SU-DHL-6 (cell line): ENCODE results near the gene SNCA.

ENCODE experiments used
- H2AFZ ChIP-seq: fragments of 200-600 bp; sonication (generic); 2 replicates; pipeline ENCODE4 v1.6.1; 2014; ENCODE audit warnings: low read depth, mild to moderate bottlenecking, moderate library complexity, mixed read lengths, antibody characterized with exemption, low read length; ENCODE audit not compliant: severe bottlenecking
- H3F3A ChIP-seq: fragments of 200-600 bp; shearing (Covaris generic); 2 replicates; pipeline ENCODE4 v1.6.0; 2016; ENCODE audit warnings: antibody characterized with exemption, mild to moderate bottlenecking; ENCODE audit not compliant: insufficient read depth
- H3K27ac ChIP-seq: fragments of 200-600 bp; sonication (generic); 2 replicates; pipeline ENCODE4 v1.5.1; 2016; ENCODE audit warnings: low read depth, mild to moderate bottlenecking, low read length, moderate library complexity, mixed read lengths
- H3K27me3 ChIP-seq: fragments of 200-600 bp; sonication (generic), shearing (Covaris generic); 2 replicates; pipeline ENCODE4 v1.6.0; 2014; ENCODE audit warnings: mild to moderate bottlenecking, low read length
- H3K36me3 ChIP-seq: fragments of 200-600 bp; sonication (generic); 2 replicates; pipeline ENCODE4 v1.6.1; 2014; ENCODE audit warnings: mild to moderate bottlenecking, low read length, mixed read lengths
- H3K4me2 ChIP-seq: fragments of 300-600, 200-600 bp; shearing (Covaris generic), sonication (generic); 2 replicates; pipeline ENCODE4 v1.6.0; 2014; ENCODE audit warnings: low read length, low read depth, mild to moderate bottlenecking; ENCODE audit not compliant: poor library complexity, severe bottlenecking
- H3K4me3 ChIP-seq: fragments of 200-600 bp; sonication (generic); 2 replicates; pipeline ENCODE4 v1.5.1; 2014; ENCODE audit warnings: antibody characterized with exemption, low read length, mild to moderate bottlenecking, mixed read lengths; ENCODE audit not compliant: insufficient read depth, poor library complexity, severe bottlenecking
- H3K79me2 ChIP-seq: fragments of 200-600 bp; sonication (generic); 2 replicates; pipeline ENCODE4 v1.6.1; 2014; ENCODE audit warnings: mild to moderate bottlenecking, low read length, moderate library complexity; ENCODE audit not compliant: insufficient read depth
- H3K9ac ChIP-seq: fragments of 200-600 bp; sonication (generic); 2 replicates; pipeline ENCODE4 v1.7.0; 2014; ENCODE audit warnings: mild to moderate bottlenecking, low read length
- H3K9me2 ChIP-seq: fragments of 200-600 bp; sonication (generic); replicated peaks from 2 replicates; pipeline ENCODE4 v1.6.1; 2014; ENCODE audit warnings: low read length; ENCODE audit not compliant: insufficient read depth
- H3K9me3 ChIP-seq: fragments of 200-600 bp; sonication (generic); 2 replicates; pipeline ENCODE4 v1.6.1; 2014; ENCODE audit warnings: low read length, mixed read lengths; ENCODE audit not compliant: insufficient read depth
- H4K20me1 ChIP-seq: fragments of 200-600 bp; sonication (generic); 2 replicates; pipeline ENCODE4 v1.6.1; 2014; ENCODE audit warnings: low read depth, mild to moderate bottlenecking, antibody characterized with exemption, low read length, moderate library complexity, mixed read lengths
- CTCF ChIP-seq: fragments of 200-600 bp; sonication (generic); IDR thresholded peaks from one replicate; pipeline ENCODE4 v1.5.1; 2017; ENCODE audit warnings: antibody characterized with exemption, mild to moderate bottlenecking, low read length, moderate library complexity; ENCODE audit not compliant: insufficient read depth, poor library complexity, severe bottlenecking
- EZH2phosphoT487 ChIP-seq: fragments of 200-600 bp; sonication (generic), shearing (Covaris generic); conservative IDR thresholded peaks from 2 replicates; pipeline ENCODE4 v1.6.1; 2018; ENCODE audit warnings: mild to moderate bottlenecking, antibody characterized with exemption, low read length, moderate library complexity, mixed read lengths

SNCA gene

GRCh38 chr4:89784686-89785231 lies 52.2 kb downstream of the SNCA start:
- no peaks in the 10 kb centered on the region for H3K27me3 ChIP-seq
- H3K4me2 ChIP-seq, result no peak overlapping the region
- no peak overlapping the region for H3K4me3 ChIP-seq
- no peaks in the 10 kb centered on the region for H3K9me2 ChIP-seq
- no peaks in the 10 kb centered on the region for H3K9me3 ChIP-seq
- H4K20me1 ChIP-seq, result no peaks in the 10 kb centered on the region
- no peak overlapping the region for H3K9ac ChIP-seq
- no peak overlapping the region for H3K27ac ChIP-seq
- H2AFZ ChIP-seq, result no peak overlapping the region
- H3K36me3 ChIP-seq, result no peaks in the 10 kb centered on the region
- no peaks in the 10 kb centered on the region for H3K79me2 ChIP-seq
- TF ChIP-seq EZH2phosphoT487 (no peak), CTCF (no peak)
- H3F3A ChIP-seq, result no peaks in the 10 kb centered on the region

- Histone ChIP-seq H4K20me1 (no peaks in the 10 kb centered on the region), H3K9me3 (no peaks in the 10 kb centered on the region), H3K9ac (no peak overlapping the region), H3K36me3 (no peaks in the 10 kb centered on the region), H3K27ac (no peak overlapping the region), H3K4me2 (no peak overlapping the region), H3K79me2 (no peaks in the 10 kb centered on the region), H3F3A (no peaks in the 10 kb centered on the region), H3K27me3 (no peaks in the 10 kb centered on the region), H2AFZ (no peak overlapping the region), H3K4me3 (no peak overlapping the region), H3K9me2 (no peaks in the 10 kb centered on the region)
- TF ChIP-seq CTCF, result no peak
- no peak for TF ChIP-seq EZH2phosphoT487
Observed at GRCh38 chr4:89781321-89781720, 55.6 kb downstream of the SNCA start.

GRCh38 chr4:89773805-89774204 lies 63.2 kb downstream of the SNCA start:
- H4K20me1 ChIP-seq, result no peaks in the 10 kb centered on the region
- no peaks in the 10 kb centered on the region for H3F3A ChIP-seq
- H3K4me2 ChIP-seq, result no peak overlapping the region
- no peaks in the 10 kb centered on the region for H3K36me3 ChIP-seq
- H3K27ac ChIP-seq, result no peak overlapping the region
- no peak overlapping the region for H2AFZ ChIP-seq
- no peak overlapping the region for H3K9ac ChIP-seq
- no peak overlapping the region for H3K4me3 ChIP-seq
- no peaks in the 10 kb centered on the region for H3K27me3 ChIP-seq
- no peaks in the 10 kb centered on the region for H3K79me2 ChIP-seq
- no peaks in the 10 kb centered on the region for H3K9me2 ChIP-seq
- no peaks in the 10 kb centered on the region for H3K9me3 ChIP-seq
- TF ChIP-seq CTCF, result no peak
